ENCODE results near the gene THAP3. TPM values are rescaled to one million over a fixed set of nuclear protein-coding genes. Genes with fewer than 3 reads are reported as not detected.

The THAP3 gene
- total and polyA plus RNA-seq, 9 of the 15 experiments (the other 6 are each of a cell fraction or from before 2014, with no cell fraction given): 1.9 to 31.2 (median 18.2) TPM

- ChIA-PET POLR2A (interaction anchor here (0.8 to 4.5 kb wide), 4 partner anchors 7 to 28 kb away, joined by 3 to 36 read pairs (median 5); no protein-coding TSS in a partner anchor), CTCF (ENCODE audit: low intra/inter-chr PET ratio) (no interaction called here)
- DNase-seq (ENCODE audit: extremely low read depth in 1 of 4, low spot score in 3 of 4) (no peak), ATAC-seq (no peak), FAIRE-seq (no peak)
- Histone ChIP-seq H3K79me2 (ENCODE audit: control insufficient read depth, insufficient read depth, low read length) (peaks cover 26% of the 10 kb centered on the region), H3K27me3 (ENCODE audit: control insufficient read depth in 2 of 2, insufficient read depth in 2 of 2, low read length in 2 of 2) (no peaks in the 10 kb centered on the region), H3K9me3 (replicated peaks; ENCODE audit: control insufficient read depth, insufficient read depth, low read depth, low read length) (no peaks in the 10 kb centered on the region), H3K4me1 (replicated peaks in 1 of 2; ENCODE audit: control insufficient read depth in 2 of 2, insufficient read depth in 2 of 2, low read length in 2 of 2) (peaks cover 11 to 46% of the 10 kb centered on the region in 2 experiments; a peak in 4 of 5 replicates), H3K9me1 (ENCODE audit: control insufficient read depth, insufficient read depth, low read length) (no peaks in the 10 kb centered on the region), H4K20me1 (replicated peaks; ENCODE audit: control insufficient read depth, insufficient read depth, low read length) (0 out of 2 replicates have a peak, but pooled peaks cover 6% of the 10 kb centered on the region), H3K9ac (ENCODE audit: insufficient read depth in 1 of 2, low read depth in 2 of 2, low read length in 2 of 2) (peak overlapping the region in 1 of 2 experiments; percentile 51; a peak in 1 of 4 replicates), H3K27ac (ENCODE audit: extremely low read depth, low read depth, low read length) (no peak overlapping the region), H3K36me3 (ENCODE audit: control insufficient read depth, insufficient read depth, low read length) (peaks cover 71% of the 10 kb centered on the region), H3K4me2 (ENCODE audit: insufficient read depth, low read length) (no peak overlapping the region), H2AFZ (ENCODE audit: low read depth, low read length) (no peak overlapping the region), H3K4me3 (no peak overlapping the region)
- BruUV-seq (replicated peaks): no TSS peak
- 88% methylated on average over 11 of the region's 12 CpGs for WGBS (ENCODE audit: insufficient coverage, low coverage, missing lambda C conversion rate)
- intact Hi-C loops (cut with micrococcal nuclease) (no loop called here), in situ Hi-C loops (cut with MboI) (no loop called here)
- TF ChIP-seq RBFOX2 (IDR thresholded peaks at IDR 0.05; ENCODE audit: low read depth, low read length) (0 out of 2 replicates have a peak, but pooled peaks have one; percentile 5), ILK (tag; IDR thresholded peaks at IDR 0.05; ENCODE audit: borderline replicate concordance, low read depth) (no peak)
Observed at GRCh38 chr1:6628971-6629479, 4.4 kb downstream of the THAP3 start.

GRCh38 chr1:6630027-6630426 lies 5.4 kb downstream of the THAP3 start:
- H3K9me1 ChIP-seq (ENCODE audit: control insufficient read depth, insufficient read depth, low read length): no peaks in the 10 kb centered on the region
- peaks cover 26% of the 10 kb centered on the region for H3K79me2 ChIP-seq (ENCODE audit: control insufficient read depth, insufficient read depth, low read length)
- FAIRE-seq (no peak), ATAC-seq (no peak), DNase-seq (ENCODE audit: extremely low read depth in 1 of 4, low spot score in 3 of 4) (no peak)
- H3K9ac ChIP-seq (ENCODE audit: insufficient read depth in 1 of 2, low read depth in 2 of 2, low read length in 2 of 2): peak overlapping the region in 1 of 2 experiments; percentile 55; a peak in 2 of 4 replicates
- peaks cover 3% of the 10 kb centered on the region; the same call in 1 of the 2 replicates for H4K20me1 ChIP-seq (replicated peaks; ENCODE audit: control insufficient read depth, insufficient read depth, low read length)
- no TSS peak for BruUV-seq (replicated peaks)
- H3K27me3 ChIP-seq (ENCODE audit: control insufficient read depth in 2 of 2, insufficient read depth in 2 of 2, low read length in 2 of 2): no peaks in the 10 kb centered on the region
- no peak overlapping the region for H3K4me3 ChIP-seq
- intact Hi-C loops (cut with micrococcal nuclease): no loop called here
- H3K27ac ChIP-seq (ENCODE audit: extremely low read depth, low read depth, low read length): no peak overlapping the region
- H3K4me2 ChIP-seq (ENCODE audit: insufficient read depth, low read length): no peak overlapping the region
- peaks cover 76% of the 10 kb centered on the region for H3K36me3 ChIP-seq (ENCODE audit: control insufficient read depth, insufficient read depth, low read length)
- in situ Hi-C loops (cut with MboI): loop anchor here (10.0 kb wide), 1 partner anchor 135 kb away; the partner anchor contains the start of gene PLEKHG5
- no peaks in the 10 kb centered on the region for H3K9me3 ChIP-seq (replicated peaks; ENCODE audit: control insufficient read depth, insufficient read depth, low read depth, low read length)
- H2AFZ ChIP-seq (ENCODE audit: low read depth, low read length): no peak overlapping the region
- ChIA-PET POLR2A (interaction anchor here (0.8 to 4.5 kb wide), 4 partner anchors 8 to 29 kb away, joined by 3 to 36 read pairs (median 4); no protein-coding TSS in a partner anchor), CTCF (ENCODE audit: low intra/inter-chr PET ratio) (no interaction called here)
- peaks cover 6 to 42% of the 10 kb centered on the region in 2 experiments; a peak in 4 of 5 replicates for H3K4me1 ChIP-seq (replicated peaks in 1 of 2; ENCODE audit: control insufficient read depth in 2 of 2, insufficient read depth in 2 of 2, low read length in 2 of 2)
- WGBS (ENCODE audit: insufficient coverage, low coverage, missing lambda C conversion rate): 93% methylated on average over 8 of the region's 8 CpGs
- no peak for TF ChIP-seq STAT5A (IDR thresholded peaks at IDR 0.05; ENCODE audit: borderline replicate concordance, low read length)
- TF ChIP-seq ELK1 (CRISPR knock-in tag; IDR thresholded peaks at IDR 0.05): no peak
- no peak for TF ChIP-seq ZNF707 (CRISPR knock-in tag; conservative IDR thresholded peaks at IDR 0.05)
- TF ChIP-seq MCM7 (IDR thresholded peaks at IDR 0.05): no peak
- no peak for TF ChIP-seq PCBP2 (IDR thresholded peaks at IDR 0.05; ENCODE audit: low read depth, low read length, poor library complexity, severe bottlenecking)
- no peak for TF ChIP-seq CHCHD3 (CRISPR knock-in tag; IDR thresholded peaks at IDR 0.05)
- no peak for TF ChIP-seq LEF1 (IDR thresholded peaks at IDR 0.05)
- no peak for TF ChIP-seq ZNF780A (CRISPR knock-in tag; IDR thresholded peaks at IDR 0.05)
- TF ChIP-seq TOE1 (IDR thresholded peaks at IDR 0.05; ENCODE audit: borderline replicate concordance): no peak
- no peak for TF ChIP-seq TOE1 (CRISPR knock-in tag; IDR thresholded peaks at IDR 0.05; ENCODE audit: borderline replicate concordance, low read depth)
- no peak for TF ChIP-seq ZNF398 (CRISPR knock-in tag; IDR thresholded peaks at IDR 0.05)

Data from K562 (cell line).